K562 (cell line): ENCODE data around the gene VAMP4. TPM values are rescaled to one million over a fixed set of nuclear protein-coding genes. Genes with fewer than 3 reads are reported as not detected.

Source experiments
- ASH1L ChIP-seq: fragments of 450-650 bp; IDR thresholded peaks from 2 replicates; pipeline ENCODE4 v1.6.1; 2018; ENCODE audit warnings: borderline replicate concordance, mild to moderate bottlenecking, low read depth; ENCODE audit not compliant: partially characterized antibody
- BMI1 ChIP-seq: fragments of 150-350 bp; IDR thresholded peaks from 2 replicates; pipeline ENCODE4 v1.6.1; 2014; ENCODE audit warnings: low read length
- BRF1 ChIP-seq: IDR thresholded peaks from 3 replicates; pipeline ENCODE4 v1.6.1; 2011; ENCODE audit warnings: borderline replicate concordance, mild to moderate bottlenecking; ENCODE audit not compliant: insufficient read length; ENCODE audit errors: extremely low read depth
- CBX8 ChIP-seq: fragments of 200-600 bp; sonication (generic); IDR thresholded peaks from 2 replicates; pipeline ENCODE4 v1.6.1; 2012; ENCODE audit warnings: borderline replicate concordance, mixed run types, low read depth, mild to moderate bottlenecking, moderate library complexity, mixed read lengths, low read length, control low read depth, inconsistent platforms; ENCODE audit not compliant: poor library complexity, severe bottlenecking; ENCODE audit errors: extremely low read depth
- CSDE1 ChIP-seq, 2 experiments: fragments of 450-650 bp; IDR thresholded peaks; 2 replicates each; pipeline ENCODE4 v1.6.1; 2016; ENCODE audit warnings: mild to moderate bottlenecking in 1 of 2
- GABPB1 ChIP-seq: sonication (generic); formaldehyde crosslinking; IDR thresholded peaks from 2 replicates; pipeline ENCODE4 v1.8.0; 2022; ENCODE audit warnings: mild to moderate bottlenecking, missing genetic modification reagents
- NFIC ChIP-seq: fragments of 450-650 bp; IDR thresholded peaks from 2 replicates; pipeline ENCODE4 v1.6.1; 2017; ENCODE audit warnings: mild to moderate bottlenecking, inconsistent platforms
- PCBP1 ChIP-seq: fragments of 200-400 bp; formaldehyde crosslinking; IDR thresholded peaks from 2 replicates; pipeline ENCODE4 v1.6.1; 2018; ENCODE audit warnings: mild to moderate bottlenecking, low read depth, low read length; ENCODE audit not compliant: poor library complexity, severe bottlenecking
- POLR2B ChIP-seq: fragments of 450-650 bp; IDR thresholded peaks from 2 replicates; pipeline ENCODE4 v1.6.1; 2018; ENCODE audit warnings: low read depth; ENCODE audit not compliant: partially characterized antibody
- PTBP1 ChIP-seq: fragments of 200-400 bp; formaldehyde crosslinking; IDR thresholded peaks from 2 replicates; pipeline ENCODE4 v1.6.1; 2017; ENCODE audit warnings: low read depth, low read length
- RBM34 ChIP-seq: fragments of 200-400 bp; formaldehyde crosslinking; IDR thresholded peaks from 2 replicates; pipeline ENCODE4 v1.6.1; 2018; ENCODE audit warnings: low read length, borderline replicate concordance; ENCODE audit not compliant: insufficient read depth
- SRSF3 ChIP-seq: fragments of 200-400 bp; formaldehyde crosslinking; IDR thresholded peaks from 2 replicates; pipeline ENCODE4 v1.6.1; 2016; ENCODE audit warnings: mild to moderate bottlenecking, low read length, moderate library complexity; ENCODE audit not compliant: insufficient read depth
- TAF9B ChIP-seq: fragments of 450-650 bp; IDR thresholded peaks from 2 replicates; pipeline ENCODE4 v1.6.1; 2018; ENCODE audit warnings: mild to moderate bottlenecking; ENCODE audit not compliant: partially characterized antibody
- TOE1 ChIP-seq, 2 experiments: fragments of 450-650 bp in 1 of 2; sonication (generic) in 1 of 2; formaldehyde crosslinking in 1 of 2; IDR thresholded peaks; 2 replicates each; pipeline versions ENCODE4 v1.7.1 to v1.8.0; 2016 to 2022; ENCODE audit warnings: borderline replicate concordance in 2 of 2, mild to moderate bottlenecking in 2 of 2, antibody characterized with exemption in 1 of 2, inconsistent platforms in 1 of 2, low read depth in 1 of 2, missing genetic modification reagents in 1 of 2, moderate library complexity in 1 of 2
- YBX1 ChIP-seq: fragments of 450-650 bp; IDR thresholded peaks from 2 replicates; pipeline ENCODE4 v1.7.1; 2016; ENCODE audit warnings: mild to moderate bottlenecking
- ZKSCAN8 ChIP-seq: fragments of 200-800 bp; sonication (Bioruptor generic); IDR thresholded peaks from 2 replicates; pipeline ENCODE4 v1.6.1; 2016; ENCODE audit warnings: missing genetic modification characterization, missing compliant biosample characterization
- ZNF316 ChIP-seq: fragments of 450-650 bp; IDR thresholded peaks from 2 replicates; pipeline ENCODE4 v1.6.1; 2016
- ZNF76 ChIP-seq: fragments of 250-450 bp; sonication (Bioruptor Pico); IDR thresholded peaks from 2 replicates; pipeline ENCODE4 v1.4.0; 2020; ENCODE audit warnings: mild to moderate bottlenecking, moderate library complexity, borderline replicate concordance
- ZNF79 ChIP-seq: fragments of 250-450 bp; sonication (Bioruptor Pico); IDR thresholded peaks from 2 replicates; pipeline ENCODE4 v1.4.0; 2020; ENCODE audit warnings: low read depth, mild to moderate bottlenecking, moderate library complexity
- polyA plus RNA-seq, 8 experiments: library from polyadenylated mRNA; depleted of rRNA in 4 of 8; stranded (reverse) in 5 of 8; unstranded in 3 of 8; fragments of >200 nt; fragmentation: Nextera tagmentation in 2 of 8; fragmentation: Illumina TruSeq in 1 of 8; extraction: Ambion mirVana in 2 of 8; extraction: Trizol in 1 of 8; gene quantifications; 2 replicates each; pipeline versions ENCODE4 v1.2.1 to v1.2.3, GENCODE V29; 2011 to 2014; ENCODE audit warnings: inconsistent platforms in 1 of 8, missing spikeins in 1 of 8
- total RNA-seq, 7 experiments: library from RNA; depleted of rRNA in 6 of 7; stranded (reverse); fragments of >200 nt in 6 of 7; fragmentation: Illumina TruSeq in 2 of 7; extraction: Trizol in 2 of 7; gene quantifications; 2 replicates each; pipeline versions ENCODE4 v1.2.1 to v1.2.3, GENCODE V29; 2011 to 2021; ENCODE audit warnings: low replicate concordance in 1 of 7
- TF ChIP-seq, protein P1 (sequence below): fragments of 450-650 bp; IDR thresholded peaks from 2 replicates; pipeline ENCODE4 v1.6.1; 2016; ENCODE audit warnings: mild to moderate bottlenecking
- TF ChIP-seq, protein P2 (sequence below): fragments of 250-450 bp; sonication (Bioruptor Pico); IDR thresholded peaks from 2 replicates; pipeline ENCODE4 v1.8.0; 2021; ENCODE audit warnings: moderate library complexity, mild to moderate bottlenecking, inconsistent platforms
- TF ChIP-seq, protein P3 (sequence below): fragments of 450-650 bp; formaldehyde crosslinking; IDR thresholded peaks from 2 replicates; pipeline ENCODE4 v1.4.0; 2020; ENCODE audit warnings: mild to moderate bottlenecking, moderate library complexity
- TF ChIP-seq, protein P4 (sequence below): fragments of 250-450 bp; sonication (Bioruptor Pico); IDR thresholded peaks from 2 replicates; pipeline ENCODE4 v1.8.0; 2022; ENCODE audit warnings: moderate library complexity, mild to moderate bottlenecking, inconsistent platforms

Gene VAMP4
- total and polyA plus RNA-seq, 9 of the 15 experiments (the other 6 are each of a cell fraction or from before 2014, with no cell fraction given): 3.3 to 21.4 (median 11.9) TPM

DNA sequence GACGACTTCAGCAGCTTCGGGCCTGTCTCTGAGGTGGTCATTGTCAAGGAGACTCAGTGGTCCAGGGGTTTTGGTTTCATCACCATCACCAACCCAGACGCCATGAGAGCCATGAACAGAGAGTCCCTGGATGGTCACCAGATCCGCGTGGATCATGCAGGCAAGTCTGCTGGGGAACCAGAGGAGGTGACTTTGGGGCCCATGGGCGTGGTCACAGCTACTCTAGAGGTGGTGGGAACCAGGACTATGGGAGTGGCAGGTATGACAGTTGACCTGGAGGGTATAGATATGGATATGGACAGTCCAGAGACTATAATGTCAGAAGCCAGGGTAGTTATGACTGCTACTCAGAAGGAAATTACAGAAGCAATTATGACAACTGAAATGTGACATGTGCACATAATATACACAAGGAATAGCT is 20.3 kb upstream of the VAMP4 start (continued):
- TF ChIP-seq, protein P1, sequence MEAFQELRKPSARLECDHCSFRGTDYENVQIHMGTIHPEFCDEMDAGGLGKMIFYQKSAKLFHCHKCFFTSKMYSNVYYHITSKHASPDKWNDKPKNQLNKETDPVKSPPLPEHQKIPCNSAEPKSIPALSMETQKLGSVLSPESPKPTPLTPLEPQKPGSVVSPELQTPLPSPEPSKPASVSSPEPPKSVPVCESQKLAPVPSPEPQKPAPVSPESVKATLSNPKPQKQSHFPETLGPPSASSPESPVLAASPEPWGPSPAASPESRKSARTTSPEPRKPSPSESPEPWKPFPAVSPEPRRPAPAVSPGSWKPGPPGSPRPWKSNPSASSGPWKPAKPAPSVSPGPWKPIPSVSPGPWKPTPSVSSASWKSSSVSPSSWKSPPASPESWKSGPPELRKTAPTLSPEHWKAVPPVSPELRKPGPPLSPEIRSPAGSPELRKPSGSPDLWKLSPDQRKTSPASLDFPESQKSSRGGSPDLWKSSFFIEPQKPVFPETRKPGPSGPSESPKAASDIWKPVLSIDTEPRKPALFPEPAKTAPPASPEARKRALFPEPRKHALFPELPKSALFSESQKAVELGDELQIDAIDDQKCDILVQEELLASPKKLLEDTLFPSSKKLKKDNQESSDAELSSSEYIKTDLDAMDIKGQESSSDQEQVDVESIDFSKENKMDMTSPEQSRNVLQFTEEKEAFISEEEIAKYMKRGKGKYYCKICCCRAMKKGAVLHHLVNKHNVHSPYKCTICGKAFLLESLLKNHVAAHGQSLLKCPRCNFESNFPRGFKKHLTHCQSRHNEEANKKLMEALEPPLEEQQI: no peak
- TF ChIP-seq ZKSCAN8 (CRISPR knock-in tag): no peak
- TF ChIP-seq GABPB1 (CRISPR knock-in tag): no peak
- no peak for TF ChIP-seq SRSF3
- TF ChIP-seq RBM34: no peak
- TF ChIP-seq, protein P2, sequence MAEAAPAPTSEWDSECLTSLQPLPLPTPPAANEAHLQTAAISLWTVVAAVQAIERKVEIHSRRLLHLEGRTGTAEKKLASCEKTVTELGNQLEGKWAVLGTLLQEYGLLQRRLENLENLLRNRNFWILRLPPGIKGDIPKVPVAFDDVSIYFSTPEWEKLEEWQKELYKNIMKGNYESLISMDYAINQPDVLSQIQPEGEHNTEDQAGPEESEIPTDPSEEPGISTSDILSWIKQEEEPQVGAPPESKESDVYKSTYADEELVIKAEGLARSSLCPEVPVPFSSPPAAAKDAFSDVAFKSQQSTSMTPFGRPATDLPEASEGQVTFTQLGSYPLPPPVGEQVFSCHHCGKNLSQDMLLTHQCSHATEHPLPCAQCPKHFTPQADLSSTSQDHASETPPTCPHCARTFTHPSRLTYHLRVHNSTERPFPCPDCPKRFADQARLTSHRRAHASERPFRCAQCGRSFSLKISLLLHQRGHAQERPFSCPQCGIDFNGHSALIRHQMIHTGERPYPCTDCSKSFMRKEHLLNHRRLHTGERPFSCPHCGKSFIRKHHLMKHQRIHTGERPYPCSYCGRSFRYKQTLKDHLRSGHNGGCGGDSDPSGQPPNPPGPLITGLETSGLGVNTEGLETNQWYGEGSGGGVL (CRISPR knock-in tag): no peak
- no peak for TF ChIP-seq CSDE1 (IDR thresholded peaks at IDR 0.05)
- TF ChIP-seq CBX8: no peak
- TF ChIP-seq ZNF79 (CRISPR knock-in tag): no peak
- no peak for TF ChIP-seq TAF9B
- no peak for TF ChIP-seq PTBP1
- no peak for TF ChIP-seq ZNF76 (CRISPR knock-in tag)
- no peak for TF ChIP-seq PCBP1
- TF ChIP-seq, protein P3, sequence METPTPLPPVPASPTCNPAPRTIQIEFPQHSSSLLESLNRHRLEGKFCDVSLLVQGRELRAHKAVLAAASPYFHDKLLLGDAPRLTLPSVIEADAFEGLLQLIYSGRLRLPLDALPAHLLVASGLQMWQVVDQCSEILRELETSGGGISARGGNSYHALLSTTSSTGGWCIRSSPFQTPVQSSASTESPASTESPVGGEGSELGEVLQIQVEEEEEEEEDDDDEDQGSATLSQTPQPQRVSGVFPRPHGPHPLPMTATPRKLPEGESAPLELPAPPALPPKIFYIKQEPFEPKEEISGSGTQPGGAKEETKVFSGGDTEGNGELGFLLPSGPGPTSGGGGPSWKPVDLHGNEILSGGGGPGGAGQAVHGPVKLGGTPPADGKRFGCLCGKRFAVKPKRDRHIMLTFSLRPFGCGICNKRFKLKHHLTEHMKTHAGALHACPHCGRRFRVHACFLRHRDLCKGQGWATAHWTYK: no peak
- no peak for TF ChIP-seq YBX1
- no peak for TF ChIP-seq ZNF316
- no peak for TF ChIP-seq POLR2B
- no peak for TF ChIP-seq ASH1L
- no peak for TF ChIP-seq TOE1 (IDR thresholded peaks at IDR 0.05; ENCODE audit: borderline replicate concordance)
- no peak for TF ChIP-seq TOE1 (CRISPR knock-in tag; IDR thresholded peaks at IDR 0.05; ENCODE audit: borderline replicate concordance, low read depth)
- TF ChIP-seq BRF1: no peak
- TF ChIP-seq NFIC: no peak
- no peak for TF ChIP-seq BMI1
- TF ChIP-seq, protein P4, sequence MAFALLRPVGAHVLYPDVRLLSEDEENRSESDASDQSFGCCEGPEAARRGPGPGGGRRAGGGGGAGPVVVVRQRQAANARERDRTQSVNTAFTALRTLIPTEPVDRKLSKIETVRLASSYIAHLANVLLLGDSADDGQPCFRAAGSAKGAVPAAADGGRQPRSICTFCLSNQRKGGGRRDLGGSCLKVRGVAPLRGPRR: no peak
